Stimulated activated CD8-positive, alpha-beta memory T cell treated with anti-CD3 and anti-CD28 coated beads, Interleukin-15, amount 100 ng/mL, for 24 hours (primary cell): ENCODE results near the gene ZNF728.
"Not testable (repeated sequence)": the region's sequence is repeated elsewhere in the genome, so short reads cannot be mapped to it uniquely, and the experiment has no call there.

ENCODE experiments used
- DNase-seq: peaks from one replicate; pipeline ENCODE4 v3.0.0-alpha.2; 2020; ENCODE audit warnings: low read depth

The ZNF728 gene

GRCh38 chr19:23002690-23003422 lies at the start of gene ZNF728:
Gene ZNF728 (minus strand): TSS chr19:23003176. CDS start chr19:23003030, 146 bp downstream.
- DNase-seq = no peak

DNA sequence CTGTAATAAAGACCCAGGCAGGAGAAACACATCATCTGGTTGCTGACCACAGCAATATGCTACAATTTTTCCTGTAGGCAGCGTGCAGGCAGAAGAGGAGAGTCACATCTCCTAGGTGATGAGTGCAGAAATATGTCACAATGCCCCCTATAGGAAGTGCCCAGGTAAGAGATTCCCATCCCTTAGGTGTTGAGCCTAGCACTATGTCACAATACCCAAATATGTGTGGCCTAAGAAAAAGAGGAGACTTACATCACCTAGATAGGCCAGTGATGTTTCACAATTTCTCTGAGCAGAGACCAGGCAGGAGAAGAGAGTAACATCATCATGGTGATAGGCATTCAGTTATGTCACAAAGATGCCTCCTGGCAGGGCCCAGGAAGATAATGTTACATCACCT lies 49.4 kb upstream of the ZNF728 start:
- no peak for DNase-seq

GRCh38 chr19:23049256-23049655 lies 46.3 kb upstream of the ZNF728 start:
- DNase-seq = no peak

- no peak for DNase-seq
Observed at GRCh38 chr19:23046743-23047142, 43.8 kb upstream of the ZNF728 start.

DNA sequence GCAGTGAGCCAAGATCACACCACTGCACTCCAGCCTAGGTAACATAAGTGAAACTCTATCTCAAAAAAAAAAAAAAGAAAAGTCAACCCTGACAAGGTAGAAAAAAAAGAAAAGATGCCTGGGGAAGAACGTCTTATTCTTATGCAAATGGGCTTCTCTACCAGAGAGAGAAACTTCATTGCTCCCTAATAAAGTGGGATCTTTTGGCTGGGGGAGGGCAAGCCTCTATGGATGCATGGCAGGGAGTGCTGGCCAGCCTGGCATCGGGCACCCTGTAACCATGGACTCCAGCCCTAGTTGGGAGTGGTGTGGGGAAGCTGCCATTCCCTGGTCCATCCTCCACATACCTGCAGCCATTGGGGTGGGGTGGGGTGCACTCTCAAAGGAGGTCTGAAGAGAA lies 30.7 kb upstream of the ZNF728 start:
- no peak for DNase-seq

DNA sequence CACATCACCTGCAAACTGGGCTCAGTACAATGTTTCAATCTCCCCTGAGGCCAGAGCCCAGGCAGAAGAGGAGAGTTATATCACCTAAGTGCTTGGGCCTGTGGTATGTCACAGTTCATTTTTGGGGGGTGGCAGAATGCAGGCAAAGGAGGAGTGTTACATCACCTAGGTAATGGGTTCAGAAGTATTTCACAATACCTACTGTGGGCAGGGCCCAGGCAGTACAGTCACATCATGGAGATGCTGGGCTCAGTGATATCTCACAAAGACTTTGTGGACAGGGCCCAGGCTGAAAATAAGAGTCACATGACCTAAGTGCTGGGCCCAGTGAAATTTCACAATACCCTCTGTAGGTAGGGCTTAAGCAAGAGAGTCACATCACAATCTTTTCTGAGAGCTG lies 12.7 kb upstream of the ZNF728 start:
- DNase-seq = no peak

GRCh38 chr19:22994957-22995356 lies 8.0 kb downstream of the ZNF728 start:
- not testable (repeated sequence) for DNase-seq

DNA sequence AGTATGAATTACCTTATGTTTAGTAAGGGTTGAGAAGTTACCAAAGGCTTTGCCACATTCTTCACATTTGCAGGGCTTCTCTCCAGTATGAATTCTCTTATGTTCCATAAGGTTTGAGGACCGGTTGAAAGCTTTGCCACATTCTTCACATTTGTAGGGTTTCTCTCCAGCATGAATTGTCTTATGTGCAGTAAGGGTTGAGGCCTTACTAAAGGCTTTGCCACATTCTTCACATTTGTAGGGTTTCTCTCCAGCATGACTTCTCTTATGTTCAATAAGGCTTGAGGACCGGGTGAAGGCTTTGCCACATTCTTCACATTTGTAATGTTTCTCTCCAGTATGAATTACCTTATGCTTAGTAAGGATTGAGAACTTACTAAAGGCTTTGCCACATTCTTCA lies 26.7 kb downstream of the ZNF728 start:
- DNase-seq = no peak

DNA sequence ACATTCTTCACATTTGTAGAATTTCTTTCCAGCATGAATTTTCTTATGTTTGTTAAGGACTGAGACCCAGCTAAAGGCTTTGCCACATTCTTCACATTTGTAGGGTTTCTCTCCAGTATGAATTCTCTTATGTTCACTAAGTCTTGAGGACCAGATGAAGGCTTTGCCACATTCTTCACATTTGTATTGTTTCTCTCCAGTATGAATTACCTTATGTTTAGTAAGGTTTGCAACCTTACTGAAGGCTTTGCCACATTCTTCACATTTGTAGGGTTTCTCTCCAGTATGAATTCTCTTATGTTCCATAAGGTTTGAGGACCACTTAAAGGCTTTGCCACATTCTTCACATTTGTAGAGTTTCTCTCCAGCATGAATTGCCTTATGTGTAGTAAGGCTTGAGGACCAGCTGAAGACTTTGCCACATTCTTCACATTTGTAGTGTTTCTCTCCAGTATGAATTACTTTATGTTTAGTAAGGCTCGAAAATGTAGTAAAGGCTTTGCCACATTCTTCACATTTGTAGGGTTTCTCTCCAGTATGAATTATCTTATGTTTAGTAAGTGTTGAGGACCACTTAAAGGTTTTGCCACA lies 27.3 kb downstream of the ZNF728 start:
- not testable (repeated sequence) for DNase-seq

GRCh38 chr19:22945560-22945959 lies 57.4 kb downstream of the ZNF728 start:
- no peak for DNase-seq

DNA sequence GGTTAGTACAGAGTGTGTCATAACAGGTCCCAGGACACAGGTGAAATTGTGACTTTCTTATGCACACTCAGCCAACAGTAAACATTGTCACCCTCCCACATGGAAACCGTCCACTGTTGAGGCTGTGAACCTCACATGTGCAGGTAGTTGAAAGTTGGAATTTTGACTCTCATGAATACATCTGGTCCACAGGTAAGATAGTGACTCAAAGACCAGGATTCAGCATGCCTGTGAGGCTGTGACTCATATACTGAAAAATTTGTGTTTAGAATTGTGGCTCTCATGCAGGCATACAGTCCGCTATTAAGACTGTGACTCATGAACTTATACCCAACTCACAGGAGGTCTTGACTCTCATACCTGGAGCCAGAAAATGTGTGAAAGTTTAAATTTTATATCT lies 67.8 kb downstream of the ZNF728 start:
- DNase-seq = no peak

GRCh38 chr19:22927576-22927975 lies 75.4 kb downstream of the ZNF728 start:
- DNase-seq = not testable (repeated sequence)

GRCh38 chr19:22925181-22925580 lies 77.8 kb downstream of the ZNF728 start:
- not testable (repeated sequence) for DNase-seq
